Measurements from ENCODE around the gene AGXT. TPM values are rescaled to one million over a fixed set of nuclear protein-coding genes. Genes with fewer than 3 reads are reported as not detected.
A peak's percentile ranks its signal among the peaks of the same experiment; 100 is the strongest.

Gene AGXT
- total RNA-seq, 2 experiments from 2014 or later = not detected

DNA sequence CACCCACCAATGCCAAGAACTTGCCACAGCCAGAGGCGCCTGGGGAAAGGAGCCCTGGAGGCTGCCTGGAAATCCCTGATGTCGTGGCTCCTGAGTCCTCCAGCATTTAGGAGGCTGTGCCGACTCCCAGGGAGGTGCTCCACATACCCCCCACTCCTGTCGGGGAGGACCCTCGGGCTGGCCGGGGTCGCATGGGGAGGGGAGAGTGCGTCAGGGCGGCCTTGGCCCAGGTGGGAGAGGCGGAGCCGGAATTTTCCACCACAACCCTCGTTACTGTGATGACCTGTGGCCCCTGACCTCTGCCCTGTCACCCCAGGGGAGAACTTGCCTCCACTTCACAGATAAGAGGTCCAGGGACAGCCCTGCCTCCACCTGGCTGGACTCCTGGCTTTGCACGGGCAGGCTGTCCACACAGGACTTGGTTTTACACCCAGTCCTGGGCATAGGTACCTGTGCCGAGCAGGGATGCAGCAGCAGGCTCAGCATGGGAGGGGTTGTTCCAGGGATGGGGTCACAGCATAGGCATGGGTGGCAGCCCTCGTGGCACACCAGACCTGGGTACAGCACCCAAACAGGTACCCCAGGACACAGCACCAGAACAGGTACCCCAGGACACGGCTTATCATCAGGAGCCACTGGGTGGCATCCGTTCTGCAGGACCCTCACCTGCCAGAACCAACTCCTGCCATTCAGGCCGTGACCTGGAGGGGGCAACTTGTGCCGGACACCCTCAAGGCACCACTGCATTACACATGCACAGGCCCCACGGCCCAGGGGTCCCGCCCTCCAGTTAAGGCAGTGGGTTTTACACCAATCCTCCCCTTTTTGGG is 12.3 kb upstream of the AGXT start:
- no peak overlapping the region for H3K4me2 ChIP-seq (ENCODE audit: low read length)
- no peaks in the 10 kb centered on the region for H3K4me1 ChIP-seq (ENCODE audit: insufficient read depth, low read length, poor library complexity, severe bottlenecking)

DNA sequence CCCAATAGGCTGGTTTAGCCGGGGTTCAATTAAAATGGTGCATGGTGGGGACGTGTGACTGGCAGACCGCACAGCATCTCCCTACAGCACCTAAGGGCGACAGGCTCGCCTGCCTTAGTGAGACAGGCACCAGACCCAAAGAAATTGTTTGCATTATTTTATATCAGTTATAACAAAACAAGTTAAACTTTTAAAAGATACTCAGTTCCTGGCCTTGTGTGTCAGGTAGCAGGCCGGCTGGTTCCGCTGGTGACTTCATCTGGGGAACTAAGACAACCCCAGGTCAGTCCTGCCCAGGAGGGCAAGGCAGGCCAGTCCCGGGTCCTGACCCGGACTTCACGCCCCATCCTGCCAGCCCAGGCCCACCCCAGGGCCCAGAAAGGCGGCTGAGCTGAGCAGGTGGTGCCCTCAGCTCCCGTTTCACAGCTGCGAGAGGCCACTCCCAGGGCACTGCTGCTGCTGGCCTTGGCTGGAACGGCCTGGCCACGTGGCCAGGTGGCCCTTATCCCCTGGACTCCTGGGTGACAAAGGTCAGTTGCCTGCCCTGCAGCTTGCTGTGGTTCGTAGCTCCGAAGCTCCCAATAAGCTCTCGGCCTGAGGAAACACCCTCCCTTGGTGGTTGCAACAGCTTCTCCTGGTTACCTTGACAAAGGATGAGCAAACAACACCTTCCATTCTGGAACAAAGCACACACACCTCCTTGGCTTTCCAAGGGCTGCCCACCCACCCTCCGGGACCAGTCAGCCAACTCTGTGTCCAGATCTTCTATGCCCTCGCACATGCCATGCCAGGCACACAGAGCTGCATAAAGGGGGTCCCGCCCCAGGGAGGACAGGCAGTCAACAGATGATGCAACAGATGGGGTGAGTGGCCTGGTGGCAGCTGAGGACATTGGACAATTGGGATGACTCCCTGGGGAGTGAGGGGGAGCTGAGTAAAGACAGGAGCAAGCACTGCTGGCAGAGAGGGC is 11.3 kb upstream of the AGXT start:
- Histone ChIP-seq H2AFZ (ENCODE audit: low read length) (no peak overlapping the region), H3K4me3 (ENCODE audit: low read depth, low read length, poor library complexity, severe bottlenecking) (no peak overlapping the region), H3K4me2 (ENCODE audit: low read length) (no peak overlapping the region), H4K20me1 (ENCODE audit: insufficient read depth, low read length) (no peaks in the 10 kb centered on the region), H3K79me2 (ENCODE audit: insufficient read depth, low read depth, low read length) (no peaks in the 10 kb centered on the region), H3K9me3 (ENCODE audit: low read length) (no peaks in the 10 kb centered on the region), H3K4me1 (ENCODE audit: insufficient read depth, low read length, poor library complexity, severe bottlenecking) (no peaks in the 10 kb centered on the region), H3K36me3 (ENCODE audit: insufficient read depth, low read length) (no peaks in the 10 kb centered on the region), H3K9me2 (ENCODE audit: insufficient read depth, low read length) (no peaks in the 10 kb centered on the region), H3K27ac (ENCODE audit: low read depth, low read length, poor library complexity, severe bottlenecking) (no peak overlapping the region)
- CTCF ChIA-PET (ENCODE audit: unreplicated experiment) = no interaction called here
- TF ChIP-seq EZH2phosphoT487 (IDR thresholded peaks at IDR 0.05; ENCODE audit: borderline replicate concordance, low read depth, low read length) = no peak
- TF ChIP-seq, protein P1, sequence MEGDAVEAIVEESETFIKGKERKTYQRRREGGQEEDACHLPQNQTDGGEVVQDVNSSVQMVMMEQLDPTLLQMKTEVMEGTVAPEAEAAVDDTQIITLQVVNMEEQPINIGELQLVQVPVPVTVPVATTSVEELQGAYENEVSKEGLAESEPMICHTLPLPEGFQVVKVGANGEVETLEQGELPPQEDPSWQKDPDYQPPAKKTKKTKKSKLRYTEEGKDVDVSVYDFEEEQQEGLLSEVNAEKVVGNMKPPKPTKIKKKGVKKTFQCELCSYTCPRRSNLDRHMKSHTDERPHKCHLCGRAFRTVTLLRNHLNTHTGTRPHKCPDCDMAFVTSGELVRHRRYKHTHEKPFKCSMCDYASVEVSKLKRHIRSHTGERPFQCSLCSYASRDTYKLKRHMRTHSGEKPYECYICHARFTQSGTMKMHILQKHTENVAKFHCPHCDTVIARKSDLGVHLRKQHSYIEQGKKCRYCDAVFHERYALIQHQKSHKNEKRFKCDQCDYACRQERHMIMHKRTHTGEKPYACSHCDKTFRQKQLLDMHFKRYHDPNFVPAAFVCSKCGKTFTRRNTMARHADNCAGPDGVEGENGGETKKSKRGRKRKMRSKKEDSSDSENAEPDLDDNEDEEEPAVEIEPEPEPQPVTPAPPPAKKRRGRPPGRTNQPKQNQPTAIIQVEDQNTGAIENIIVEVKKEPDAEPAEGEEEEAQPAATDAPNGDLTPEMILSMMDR (conservative IDR thresholded peaks at IDR 0.05; ENCODE audit: low read length) = no peak
- POLR2A ChIA-PET = no interaction called here
- DNase-seq (ENCODE audit: low spot score) = no peak
- intact Hi-C loops (cut with micrococcal nuclease; ENCODE audit: unreplicated experiment) = no loop called here
- no TSS peak for BruUV-seq (replicated peaks)

More for the DNA sequence above, 12.3 kb upstream of the AGXT start:
- intact Hi-C loops (cut with micrococcal nuclease; ENCODE audit: unreplicated experiment) = no loop called here
- H3K9me2 ChIP-seq (ENCODE audit: insufficient read depth, low read length) = no peaks in the 10 kb centered on the region
- H2AFZ ChIP-seq (ENCODE audit: low read length) = no peak overlapping the region
- no peak overlapping the region for H3K27ac ChIP-seq (ENCODE audit: low read depth, low read length, poor library complexity, severe bottlenecking)
- no peaks in the 10 kb centered on the region for H3K9me3 ChIP-seq (ENCODE audit: low read length)
- TF ChIP-seq, protein P1 (conservative IDR thresholded peaks at IDR 0.05; ENCODE audit: low read length) = peak; percentile 60
- TF ChIP-seq EZH2phosphoT487 (IDR thresholded peaks at IDR 0.05; ENCODE audit: borderline replicate concordance, low read depth, low read length) = no peak
- CTCF ChIA-PET (ENCODE audit: unreplicated experiment) = no interaction called here
- no peaks in the 10 kb centered on the region for H3K79me2 ChIP-seq (ENCODE audit: insufficient read depth, low read depth, low read length)
- no peaks in the 10 kb centered on the region for H4K20me1 ChIP-seq (ENCODE audit: insufficient read depth, low read length)
- no TSS peak for BruUV-seq (replicated peaks)
- POLR2A ChIA-PET = no interaction called here
- DNase-seq (ENCODE audit: low spot score) = peak; percentile 33
- H3K36me3 ChIP-seq (ENCODE audit: insufficient read depth, low read length) = no peaks in the 10 kb centered on the region
- H3K4me3 ChIP-seq (ENCODE audit: low read depth, low read length, poor library complexity, severe bottlenecking) = no peak overlapping the region
